Osteoblast (primary cell): ENCODE measurements around the gene CCDC88B. TPM values are rescaled to one million over a fixed set of nuclear protein-coding genes. Genes with fewer than 3 reads are reported as not detected.

Experiments
- DNase-seq: peaks from one replicate; pipeline ENCODE4 v3.0.0; 2011; ENCODE audit warnings: low spot score, mixed read lengths; ENCODE audit not compliant: insufficient read length; ENCODE audit errors: missing footprints
- H2AFZ ChIP-seq: 2 replicates; pipeline ENCODE4 v1.6.0; 2011; ENCODE audit warnings: mild to moderate bottlenecking, low read length
- H3K27ac ChIP-seq: 2 replicates; pipeline ENCODE4 v1.5.1; 2011; ENCODE audit warnings: mild to moderate bottlenecking, low read depth, low read length, moderate library complexity
- H3K27me3 ChIP-seq: 2 replicates; pipeline ENCODE4 v1.6.0; 2012; ENCODE audit warnings: mild to moderate bottlenecking, control low read depth, inconsistent platforms, low read length, moderate library complexity; ENCODE audit not compliant: insufficient read depth
- H3K36me3 ChIP-seq: 2 replicates; pipeline ENCODE4 v1.5.1; 2011; ENCODE audit warnings: mild to moderate bottlenecking, low read length, control low read depth, moderate library complexity; ENCODE audit not compliant: insufficient read depth
- H3K4me1 ChIP-seq: 2 replicates; pipeline ENCODE4 v1.5.1; 2011; ENCODE audit warnings: mild to moderate bottlenecking, low read length, control low read depth, moderate library complexity; ENCODE audit not compliant: insufficient read depth
- H3K4me2 ChIP-seq: 2 replicates; pipeline ENCODE4 v1.6.0; 2011; ENCODE audit warnings: mild to moderate bottlenecking, low read length; ENCODE audit not compliant: insufficient read depth
- H3K4me3 ChIP-seq: fragments of 200-600 bp; sonication (generic); 3 replicates; pipeline ENCODE4 v1.5.1; 2012; ENCODE audit warnings: mild to moderate bottlenecking, low read length, inconsistent platforms; ENCODE audit not compliant: insufficient read depth
- H3K79me2 ChIP-seq: 2 replicates; pipeline ENCODE4 v1.6.0; 2012; ENCODE audit warnings: mild to moderate bottlenecking, low read length, control low read depth, inconsistent platforms; ENCODE audit not compliant: insufficient read depth
- H3K9me3 ChIP-seq: 2 replicates; pipeline ENCODE4 v1.5.1; 2011; ENCODE audit warnings: low read depth, low read length, control low read depth
- H4K20me1 ChIP-seq: 2 replicates; pipeline ENCODE4 v1.6.0; 2012; ENCODE audit warnings: mild to moderate bottlenecking, low read length, control low read depth; ENCODE audit not compliant: insufficient read depth
- CTCF ChIP-seq: IDR thresholded peaks from 2 replicates; pipeline ENCODE4 v1.5.1; 2011; ENCODE audit warnings: mild to moderate bottlenecking, low read depth, low read length, moderate library complexity; ENCODE audit errors: extremely low read depth
- total RNA-seq: library from RNA; depleted of rRNA; stranded (reverse); fragments of >200 nt; gene quantifications from 2 replicates; pipeline ENCODE4 v1.2.3, GENCODE V29; 2012

The CCDC88B gene
- total RNA-seq, 1 donor: 1.4 TPM

GRCh38 chr11:64387916-64388315 lies 47.9 kb downstream of the CCDC88B start:
- no peaks in the 10 kb centered on the region for H4K20me1 ChIP-seq
- H3K27me3 ChIP-seq: peaks cover 20% of the 10 kb centered on the region

GRCh38 chr11:64388894-64389293 lies 48.9 kb downstream of the CCDC88B start:
- Histone ChIP-seq H3K9me3 (no peaks in the 10 kb centered on the region), H3K27me3 (peaks cover 20% of the 10 kb centered on the region), H3K4me2 (no peak overlapping the region), H3K4me1 (no peaks in the 10 kb centered on the region), H4K20me1 (no peaks in the 10 kb centered on the region), H3K36me3 (no peaks in the 10 kb centered on the region), H3K79me2 (no peaks in the 10 kb centered on the region), H3K27ac (no peak overlapping the region), H3K4me3 (no peak overlapping the region), H2AFZ (no peak overlapping the region)
- peak; percentile 42 for DNase-seq
- no peak for TF ChIP-seq CTCF

More at GRCh38 chr11:64387916-64388315, 47.9 kb downstream of the CCDC88B start:
- TF ChIP-seq CTCF: no peak
- Histone ChIP-seq H2AFZ (no peak overlapping the region), H3K36me3 (no peaks in the 10 kb centered on the region), H3K9me3 (no peaks in the 10 kb centered on the region), H3K4me2 (no peak overlapping the region), H3K4me3 (no peak overlapping the region), H3K27ac (no peak overlapping the region), H3K4me1 (no peaks in the 10 kb centered on the region), H3K79me2 (no peaks in the 10 kb centered on the region)
- DNase-seq: no peak

GRCh38 chr11:64389851-64390250 lies 49.8 kb downstream of the CCDC88B start:
- Histone ChIP-seq H3K27me3 (peaks cover 25% of the 10 kb centered on the region), H3K27ac (no peak overlapping the region), H4K20me1 (no peaks in the 10 kb centered on the region), H3K79me2 (no peaks in the 10 kb centered on the region), H2AFZ (no peak overlapping the region), H3K9me3 (no peaks in the 10 kb centered on the region), H3K4me3 (no peak overlapping the region), H3K36me3 (no peaks in the 10 kb centered on the region), H3K4me1 (no peaks in the 10 kb centered on the region), H3K4me2 (no peak overlapping the region)
- no peak for TF ChIP-seq CTCF
- DNase-seq: no peak

GRCh38 chr11:64390558-64390957 lies 50.6 kb downstream of the CCDC88B start:
- H3K4me1 ChIP-seq: no peaks in the 10 kb centered on the region
- no peak for TF ChIP-seq CTCF
- DNase-seq: peak; percentile 52

More at GRCh38 chr11:64390558-64390957, 50.6 kb downstream of the CCDC88B start:
- Histone ChIP-seq H3K4me3 (no peak overlapping the region), H4K20me1 (no peaks in the 10 kb centered on the region), H3K27me3 (peaks cover 27% of the 10 kb centered on the region), H3K27ac (no peak overlapping the region), H3K36me3 (no peaks in the 10 kb centered on the region), H3K9me3 (no peaks in the 10 kb centered on the region), H3K79me2 (no peaks in the 10 kb centered on the region), H2AFZ (no peak overlapping the region), H3K4me2 (no peak overlapping the region)
